HepG2 (cell line): Measurements from ENCODE around the gene ZFP69. TPM values are rescaled to one million over a fixed set of nuclear protein-coding genes. Genes with fewer than 3 reads are reported as not detected.
A peak's percentile ranks its signal among the peaks of the same experiment; 100 is the strongest.

Experiments
- EEA1 ChIP-seq: sonication (generic); formaldehyde crosslinking; IDR thresholded peaks from 2 replicates; pipeline ENCODE4 v1.5.1; 2020; ENCODE audit warnings: mild to moderate bottlenecking, missing genetic modification reagents, borderline replicate concordance
- HHEX ChIP-seq: IDR thresholded peaks from 2 replicates; pipeline ENCODE4 v1.6.1; 2016; ENCODE audit warnings: control low read depth
- MIER2 ChIP-seq: IDR thresholded peaks from 2 replicates; pipeline ENCODE4 v1.6.1; 2016; ENCODE audit warnings: missing biosample characterization, missing genetic modification reagents
- NFKB2 ChIP-seq: sonication (generic); formaldehyde crosslinking; IDR thresholded peaks from 2 replicates; pipeline ENCODE4 v1.4.0; 2020; ENCODE audit warnings: missing genetic modification reagents, borderline replicate concordance
- NFRKB ChIP-seq: fragments of 450-650 bp; IDR thresholded peaks from 2 replicates; pipeline ENCODE4 v1.6.1; 2017
- NR0B2 ChIP-seq: sonication (generic); formaldehyde crosslinking; IDR thresholded peaks from 2 replicates; pipeline ENCODE4 v1.4.0; 2020; ENCODE audit warnings: mild to moderate bottlenecking, missing genetic modification reagents
- PRPF4 ChIP-seq: fragments of 200-400 bp; formaldehyde crosslinking; IDR thresholded peaks from 2 replicates; pipeline ENCODE4 v1.6.1; 2016; ENCODE audit warnings: low read length, low read depth; ENCODE audit not compliant: poor library complexity, severe bottlenecking
- RNF2 ChIP-seq: fragments of 450-650 bp; conservative IDR thresholded peaks from 2 replicates; pipeline ENCODE4 v1.6.1; 2016; ENCODE audit warnings: low read depth
- TIGD3 ChIP-seq: sonication (generic); formaldehyde crosslinking; IDR thresholded peaks from 2 replicates; pipeline ENCODE4 v1.5.1; 2020; ENCODE audit warnings: mild to moderate bottlenecking, missing genetic modification reagents, borderline replicate concordance
- U2AF2 ChIP-seq: fragments of 200-400 bp; formaldehyde crosslinking; IDR thresholded peaks from 2 replicates; pipeline ENCODE4 v1.6.1; 2017; ENCODE audit warnings: low read depth, mild to moderate bottlenecking, low read length
- ZNF20 ChIP-seq: sonication (generic); formaldehyde crosslinking; IDR thresholded peaks from 2 replicates; pipeline ENCODE4 v1.4.0; 2020; ENCODE audit warnings: mild to moderate bottlenecking, moderate library complexity, missing genetic modification reagents
- ZNF232 ChIP-seq: sonication (generic); formaldehyde crosslinking; IDR thresholded peaks from 2 replicates; pipeline ENCODE4 v1.4.0; 2020; ENCODE audit warnings: missing genetic modification reagents, borderline replicate concordance
- ZNF235 ChIP-seq: sonication (generic); formaldehyde crosslinking; IDR thresholded peaks from 2 replicates; pipeline ENCODE4 v1.8.1; 2023; ENCODE audit warnings: mild to moderate bottlenecking, missing genetic modification reagents, borderline replicate concordance
- ZNF263 ChIP-seq: sonication (generic); formaldehyde crosslinking; IDR thresholded peaks from 2 replicates; pipeline ENCODE4 v1.4.0; 2020; ENCODE audit warnings: missing genetic modification reagents
- ZNF547 ChIP-seq: sonication (generic); formaldehyde crosslinking; IDR thresholded peaks from 2 replicates; pipeline ENCODE4 v1.5.1; 2020; ENCODE audit warnings: mild to moderate bottlenecking, missing genetic modification reagents
- ZNF564 ChIP-seq: sonication (generic); formaldehyde crosslinking; IDR thresholded peaks from 2 replicates; pipeline ENCODE4 v1.8.1; 2023; ENCODE audit warnings: mild to moderate bottlenecking, missing genetic modification reagents
- ZNF839 ChIP-seq: sonication (generic); formaldehyde crosslinking; IDR thresholded peaks from 2 replicates; pipeline ENCODE4 v1.4.0; 2020; ENCODE audit warnings: missing genetic modification reagents, mild to moderate bottlenecking, borderline replicate concordance
- ZNF879 ChIP-seq: sonication (generic); formaldehyde crosslinking; IDR thresholded peaks from 2 replicates; pipeline ENCODE4 v1.8.1; 2023; ENCODE audit warnings: missing genetic modification reagents
- ZNF883 ChIP-seq: sonication (generic); formaldehyde crosslinking; IDR thresholded peaks from 2 replicates; pipeline ENCODE4 v1.5.1; 2020; ENCODE audit warnings: mild to moderate bottlenecking, missing genetic modification reagents; ENCODE audit errors: not compliant biosample characterization
- ZSCAN20 ChIP-seq: sonication (generic); formaldehyde crosslinking; IDR thresholded peaks from 2 replicates; pipeline ENCODE4 v1.4.0; 2020; ENCODE audit warnings: missing genetic modification reagents, mild to moderate bottlenecking, borderline replicate concordance
- polyA plus RNA-seq, 8 experiments: library from polyadenylated mRNA; depleted of rRNA in 3 of 8; stranded (reverse) in 7 of 8; unstranded in 1 of 8; fragments of >200 nt; fragmentation: Illumina TruSeq in 4 of 8; extraction: Trizol in 4 of 8; gene quantifications; 2 replicates each; pipeline versions ENCODE4 v1.2.1 to v1.2.3, GENCODE V29; 2011 to 2016; ENCODE audit warnings: low read depth in 4 of 8, missing spikeins in 1 of 8, mixed read lengths in 1 of 8; ENCODE audit not compliant: insufficient read depth in 1 of 8
- total RNA-seq, 5 experiments: library from RNA; depleted of rRNA; stranded (reverse); fragments of >200 nt; fragmentation: Illumina TruSeq; extraction: Trizol; gene quantifications; 2 replicates each; pipeline ENCODE4 v1.2.3, GENCODE V29; 2016; ENCODE audit warnings: low read depth in 1 of 5
- TF ChIP-seq, protein P1 (sequence below): sonication (generic); formaldehyde crosslinking; IDR thresholded peaks from 2 replicates; pipeline ENCODE4 v1.4.0; 2020; ENCODE audit warnings: mild to moderate bottlenecking, missing genetic modification reagents
- TF ChIP-seq, protein P2 (sequence below): sonication (generic); formaldehyde crosslinking; IDR thresholded peaks from 2 replicates; pipeline ENCODE4 v1.9.0; 2021; ENCODE audit warnings: missing genetic modification reagents, borderline replicate concordance

Gene ZFP69
- total and polyA plus RNA-seq, 2 of the 13 experiments (the other 11 are each of a cell fraction or from before 2014, with no cell fraction given): 2.6 to 5.6 TPM

DNA sequence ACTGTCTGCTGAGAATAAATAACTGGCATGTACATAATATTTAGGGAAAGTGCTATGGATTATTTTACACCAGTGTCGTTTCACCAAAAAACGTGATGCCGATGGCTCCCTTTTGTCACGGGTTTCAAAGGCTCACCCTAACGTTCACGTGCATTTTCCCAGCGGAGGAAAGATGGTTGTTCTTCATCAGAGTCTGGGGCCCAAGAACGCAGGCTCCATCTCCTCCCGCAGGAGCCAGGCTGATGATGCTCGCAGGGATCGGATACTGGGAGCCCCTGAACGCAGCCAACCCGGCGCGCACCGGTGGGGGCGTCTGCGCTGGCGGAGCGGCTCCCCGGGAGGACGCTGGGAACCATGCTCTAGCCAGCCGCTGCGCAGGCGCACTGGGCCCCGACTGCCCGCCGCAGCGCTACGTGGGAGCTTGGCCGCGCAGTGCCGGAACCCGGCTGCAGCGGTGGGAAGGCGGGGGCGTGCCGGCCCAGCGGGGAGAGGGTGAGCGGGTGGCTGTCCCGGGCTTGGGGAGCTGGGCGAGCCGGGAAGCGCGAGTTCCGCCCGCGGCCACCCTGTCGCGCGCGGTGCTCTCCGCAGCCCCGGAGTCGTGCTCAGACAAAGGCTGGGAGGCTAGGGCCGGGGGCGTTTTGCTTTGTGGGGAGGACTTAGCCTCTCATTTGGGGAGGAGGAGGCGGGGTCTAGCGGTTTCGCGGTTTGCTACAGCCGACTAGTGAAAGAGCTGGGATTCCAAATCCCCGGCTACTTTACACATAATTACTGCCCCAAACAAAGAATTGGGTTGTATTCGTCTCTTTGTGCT lies 27.2 kb upstream of the ZFP69 start, which contains the start of gene ZFP69B (continued):
- TF ChIP-seq ZNF263 (CRISPR knock-in tag): peak; percentile 97
- peak; percentile 42; the same call in 1 of the 2 replicates for TF ChIP-seq ZNF235 (CRISPR knock-in tag)
- no peak for TF ChIP-seq EEA1
- peak; percentile 47; the same call in 1 of the 2 replicates for TF ChIP-seq NFKB2
- TF ChIP-seq NFRKB: no peak
- TF ChIP-seq NR0B2 (CRISPR knock-in tag): peak; percentile 96
- no peak; the same call in 1 of the 2 replicates for TF ChIP-seq ZNF564 (CRISPR knock-in tag)
- no peak for TF ChIP-seq U2AF2
- no peak for TF ChIP-seq MIER2
- TF ChIP-seq ZNF883 (CRISPR knock-in tag): peak; percentile 85
- no peak for TF ChIP-seq ZNF20 (CRISPR knock-in tag)
- TF ChIP-seq, protein P1, sequence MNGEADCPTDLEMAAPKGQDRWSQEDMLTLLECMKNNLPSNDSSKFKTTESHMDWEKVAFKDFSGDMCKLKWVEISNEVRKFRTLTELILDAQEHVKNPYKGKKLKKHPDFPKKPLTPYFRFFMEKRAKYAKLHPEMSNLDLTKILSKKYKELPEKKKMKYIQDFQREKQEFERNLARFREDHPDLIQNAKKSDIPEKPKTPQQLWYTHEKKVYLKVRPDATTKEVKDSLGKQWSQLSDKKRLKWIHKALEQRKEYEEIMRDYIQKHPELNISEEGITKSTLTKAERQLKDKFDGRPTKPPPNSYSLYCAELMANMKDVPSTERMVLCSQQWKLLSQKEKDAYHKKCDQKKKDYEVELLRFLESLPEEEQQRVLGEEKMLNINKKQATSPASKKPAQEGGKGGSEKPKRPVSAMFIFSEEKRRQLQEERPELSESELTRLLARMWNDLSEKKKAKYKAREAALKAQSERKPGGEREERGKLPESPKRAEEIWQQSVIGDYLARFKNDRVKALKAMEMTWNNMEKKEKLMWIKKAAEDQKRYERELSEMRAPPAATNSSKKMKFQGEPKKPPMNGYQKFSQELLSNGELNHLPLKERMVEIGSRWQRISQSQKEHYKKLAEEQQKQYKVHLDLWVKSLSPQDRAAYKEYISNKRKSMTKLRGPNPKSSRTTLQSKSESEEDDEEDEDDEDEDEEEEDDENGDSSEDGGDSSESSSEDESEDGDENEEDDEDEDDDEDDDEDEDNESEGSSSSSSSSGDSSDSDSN (CRISPR knock-in tag): peak; percentile 94
- no peak for TF ChIP-seq ZNF879 (CRISPR knock-in tag)
- TF ChIP-seq TIGD3: no peak
- 0 out of 2 replicates have a peak, but pooled peaks have one; percentile 38 for TF ChIP-seq RNF2
- TF ChIP-seq ZNF547 (CRISPR knock-in tag): peak; percentile 61; the same call in 1 of the 2 replicates
- TF ChIP-seq PRPF4: no peak
- TF ChIP-seq, protein P2, sequence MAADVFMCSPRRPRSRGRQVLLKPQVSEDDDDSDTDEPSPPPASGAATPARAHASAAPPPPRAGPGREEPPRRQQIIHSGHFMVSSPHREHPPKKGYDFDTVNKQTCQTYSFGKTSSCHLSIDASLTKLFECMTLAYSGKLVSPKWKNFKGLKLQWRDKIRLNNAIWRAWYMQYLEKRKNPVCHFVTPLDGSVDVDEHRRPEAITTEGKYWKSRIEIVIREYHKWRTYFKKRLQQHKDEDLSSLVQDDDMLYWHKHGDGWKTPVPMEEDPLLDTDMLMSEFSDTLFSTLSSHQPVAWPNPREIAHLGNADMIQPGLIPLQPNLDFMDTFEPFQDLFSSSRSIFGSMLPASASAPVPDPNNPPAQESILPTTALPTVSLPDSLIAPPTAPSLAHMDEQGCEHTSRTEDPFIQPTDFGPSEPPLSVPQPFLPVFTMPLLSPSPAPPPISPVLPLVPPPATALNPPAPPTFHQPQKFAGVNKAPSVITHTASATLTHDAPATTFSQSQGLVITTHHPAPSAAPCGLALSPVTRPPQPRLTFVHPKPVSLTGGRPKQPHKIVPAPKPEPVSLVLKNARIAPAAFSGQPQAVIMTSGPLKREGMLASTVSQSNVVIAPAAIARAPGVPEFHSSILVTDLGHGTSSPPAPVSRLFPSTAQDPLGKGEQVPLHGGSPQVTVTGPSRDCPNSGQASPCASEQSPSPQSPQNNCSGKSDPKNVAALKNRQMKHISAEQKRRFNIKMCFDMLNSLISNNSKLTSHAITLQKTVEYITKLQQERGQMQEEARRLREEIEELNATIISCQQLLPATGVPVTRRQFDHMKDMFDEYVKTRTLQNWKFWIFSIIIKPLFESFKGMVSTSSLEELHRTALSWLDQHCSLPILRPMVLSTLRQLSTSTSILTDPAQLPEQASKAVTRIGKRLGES (CRISPR knock-in tag): no peak
- TF ChIP-seq ZNF839 (CRISPR knock-in tag): no peak
- no peak; the same call in 1 of the 2 replicates for TF ChIP-seq ZSCAN20 (CRISPR knock-in tag)
- peak; percentile 78 for TF ChIP-seq ZNF232 (CRISPR knock-in tag)
- TF ChIP-seq HHEX: no peak
